Stimulated activated CD8-positive, alpha-beta memory T cell treated with anti-CD3 and anti-CD28 coated beads, Interleukin-12 subunit alpha, Interleukin-12 subunit beta, amount 100 ng/mL, for 24 hours (primary cell): ENCODE measurements around the gene AOAH.

Experiments used
- DNase-seq: peaks from one replicate; pipeline ENCODE4 v3.0.0-alpha.2; 2020; ENCODE audit errors: extremely low read depth

The AOAH gene

DNA sequence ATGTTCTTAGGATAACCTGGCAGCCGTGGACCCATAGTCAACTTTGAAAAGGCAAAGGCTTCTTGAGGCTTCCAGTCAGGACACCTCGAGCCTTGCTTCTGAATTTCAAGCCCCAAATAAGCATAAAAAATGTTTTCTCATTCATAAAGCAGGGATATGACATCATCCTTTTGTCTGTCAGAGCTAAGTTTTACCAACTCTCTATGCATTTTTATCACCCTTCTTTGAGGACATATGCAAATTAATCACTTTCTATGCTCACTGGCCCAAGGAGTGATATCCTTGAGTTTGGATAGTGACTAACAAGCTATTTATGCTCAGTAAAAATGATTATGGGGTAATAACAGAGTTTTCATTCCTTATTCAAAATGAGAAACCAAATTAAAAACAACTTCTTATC is 175.3 kb downstream of the AOAH start:
- no peak for DNase-seq

DNA sequence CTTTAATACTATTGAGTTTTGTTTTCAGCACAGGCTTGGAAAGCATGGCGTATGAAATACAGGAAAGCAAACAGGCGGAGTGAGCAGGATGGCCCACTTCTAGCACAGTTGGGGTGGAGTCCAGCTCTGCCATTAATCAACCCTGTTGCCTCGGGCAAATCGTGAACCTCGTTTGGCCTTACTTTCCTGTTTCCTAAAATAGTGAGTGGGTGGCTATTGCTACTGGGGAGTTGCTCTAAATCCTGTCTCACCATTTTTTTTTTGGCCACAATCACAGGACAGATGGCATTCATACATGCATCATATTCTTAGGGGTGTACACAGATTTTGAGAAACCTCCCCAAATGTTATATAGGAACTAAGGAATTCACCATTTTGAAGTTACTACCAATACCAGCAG is 176.9 kb downstream of the AOAH start:
- DNase-seq = no peak

DNA sequence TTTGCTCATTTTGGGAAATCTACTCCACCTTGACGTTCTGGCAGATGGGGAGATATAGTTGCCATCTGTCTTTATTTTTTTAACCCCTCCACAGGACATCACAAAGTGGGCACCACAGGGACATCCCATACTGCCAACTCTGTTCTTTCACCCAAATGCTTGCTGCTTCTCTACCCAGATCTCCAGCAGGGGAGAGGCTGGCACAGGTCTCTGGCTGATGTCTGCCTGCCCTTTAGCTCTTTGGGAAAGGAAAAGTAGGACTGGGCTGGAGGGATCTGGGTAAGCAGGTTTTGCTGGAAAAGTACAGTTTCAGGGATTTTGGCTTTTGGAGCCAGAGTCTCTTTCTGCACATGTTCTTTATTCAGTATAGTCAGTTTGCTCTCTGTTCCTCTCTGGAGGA is 178.0 kb downstream of the AOAH start:
- no peak for DNase-seq

DNA sequence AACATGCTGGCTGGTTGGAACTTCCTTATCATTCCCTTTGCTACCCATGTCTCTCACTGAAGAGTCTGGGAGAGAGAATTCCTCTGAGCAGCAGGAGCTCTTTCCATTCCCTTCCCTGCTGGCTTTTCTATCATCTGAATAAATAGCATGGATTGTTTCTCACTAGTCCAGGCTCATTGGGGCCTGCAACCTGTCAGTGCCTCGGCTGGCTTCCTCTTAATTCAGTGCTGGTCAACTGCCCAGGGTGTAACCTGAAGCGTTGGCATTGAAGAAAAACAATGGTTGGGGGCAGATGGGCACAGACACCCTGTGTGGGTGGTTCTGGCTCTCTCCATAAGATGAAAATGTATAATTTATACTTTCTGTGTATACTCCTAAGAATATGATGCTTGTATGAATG is 179.0 kb downstream of the AOAH start:
- no peak for DNase-seq

DNA sequence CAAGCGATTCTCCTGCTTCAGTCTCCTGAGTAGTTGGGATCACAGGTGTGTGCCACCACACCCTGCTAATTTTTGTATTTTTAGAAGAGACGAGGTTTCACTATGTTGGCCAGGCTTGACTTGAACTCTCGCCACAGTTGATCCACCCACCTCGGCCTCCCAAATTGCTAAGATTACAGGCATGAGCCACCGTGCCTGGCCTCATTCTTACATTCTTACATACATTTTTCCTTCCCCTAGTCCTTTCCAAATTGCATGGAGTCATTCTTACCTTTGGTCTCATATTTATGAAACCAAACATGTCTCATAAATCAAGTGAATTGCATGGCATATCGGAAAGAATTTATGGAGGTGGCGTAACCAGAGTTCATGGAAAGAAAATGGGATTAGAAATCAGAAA is 186.2 kb downstream of the AOAH start:
- DNase-seq = no peak

DNA sequence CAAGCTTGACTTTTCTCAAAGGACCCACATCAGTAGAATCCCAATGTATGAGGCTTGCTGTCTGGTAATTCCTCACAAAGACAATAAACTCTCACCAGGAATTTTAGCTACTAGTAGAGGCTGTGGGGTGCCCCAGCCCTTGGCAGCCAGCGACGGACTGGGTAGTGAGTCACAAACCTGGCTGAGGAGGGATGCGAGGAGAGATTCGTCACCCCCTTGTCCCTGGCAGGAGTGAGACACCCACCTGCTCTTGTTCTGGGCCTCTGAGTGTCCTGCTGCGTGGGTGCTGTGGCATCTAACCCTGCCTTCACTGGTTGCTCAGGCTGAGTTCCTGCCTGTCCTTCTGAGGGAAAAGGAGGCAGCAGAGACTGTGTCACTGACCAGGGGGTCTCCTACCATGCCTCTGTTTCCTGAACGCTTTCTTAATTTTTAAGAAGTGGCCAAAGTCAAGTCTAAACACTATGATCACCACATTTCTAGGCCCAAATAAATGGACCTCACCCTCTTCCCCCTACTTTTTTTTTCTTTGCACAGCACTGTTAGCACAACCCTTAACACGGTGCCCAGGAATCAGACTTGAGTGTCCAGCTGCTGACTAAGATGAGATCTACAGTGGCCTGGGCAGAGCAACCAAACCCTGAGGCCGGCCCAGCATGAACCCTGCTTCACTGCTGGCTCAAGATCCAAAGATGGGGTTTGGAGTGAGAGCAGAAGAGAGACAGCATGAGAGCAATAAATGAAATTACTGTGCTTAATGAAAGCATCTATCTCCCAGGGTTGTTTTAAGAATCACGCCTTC is 188.2 kb downstream of the AOAH start:
- DNase-seq = no peak

DNA sequence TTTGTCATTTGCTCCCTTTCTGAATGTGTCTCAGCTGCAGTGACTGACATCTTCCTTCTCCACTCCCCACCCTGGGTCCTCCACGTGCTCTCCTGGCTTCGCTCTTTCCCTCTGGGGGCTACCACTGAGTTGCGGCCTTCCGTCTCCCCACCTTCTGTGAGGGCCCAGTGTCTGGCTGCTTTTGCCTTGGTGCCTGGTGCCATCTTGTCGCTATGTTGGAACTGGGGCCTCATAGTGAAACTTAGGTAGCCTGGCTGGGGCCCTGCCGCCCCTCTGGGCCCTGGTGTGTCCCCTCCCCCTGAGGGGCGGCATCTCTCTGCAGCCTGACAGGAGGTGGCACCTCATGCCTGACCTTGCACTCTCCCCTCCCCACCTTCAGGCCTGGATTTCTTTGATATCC is 190.6 kb downstream of the AOAH start:
- DNase-seq = no peak

DNA sequence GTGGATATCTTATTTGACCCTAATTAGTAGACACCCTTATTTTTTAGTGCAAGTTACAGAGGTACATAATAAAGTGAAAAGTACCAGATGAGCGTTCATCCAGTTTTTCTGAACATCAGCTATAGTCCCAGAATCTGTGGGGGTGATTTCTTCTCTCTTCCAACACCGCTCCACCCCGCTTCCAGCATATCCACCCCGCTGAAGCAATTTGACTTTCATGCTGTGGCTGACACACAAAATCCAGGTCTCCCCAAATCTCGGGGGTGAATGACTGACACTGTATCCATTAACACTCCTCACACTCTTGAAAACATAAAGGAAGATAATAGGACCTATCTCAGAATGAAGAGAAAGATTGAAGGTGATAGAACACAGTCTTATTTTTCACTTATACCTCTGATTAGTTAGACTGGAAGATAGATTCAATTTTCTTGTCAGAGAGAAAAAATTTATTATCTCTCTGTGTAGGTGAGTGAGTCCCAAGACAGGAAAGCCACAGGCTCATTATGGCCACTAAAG is 191.3 kb downstream of the AOAH start:
- no peak for DNase-seq

DNA sequence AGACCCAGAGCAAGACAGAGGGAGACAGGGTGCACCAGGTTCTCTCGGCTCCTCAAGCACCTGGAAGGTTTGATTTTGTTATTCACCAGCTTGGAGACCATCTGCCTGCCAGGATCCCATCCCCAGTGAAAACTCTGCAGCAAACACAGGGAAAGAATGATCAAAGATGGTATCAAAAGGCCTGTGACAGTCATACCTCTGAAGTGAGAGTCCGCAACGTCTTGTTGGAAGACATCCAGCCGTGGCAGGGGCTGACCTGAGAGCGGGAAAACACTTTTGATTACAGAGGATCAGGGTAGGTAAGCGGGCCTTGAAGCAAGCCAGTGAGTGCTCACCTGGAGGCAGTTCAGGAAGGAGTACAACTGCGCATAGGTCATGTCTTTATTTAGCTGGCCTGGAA is 192.3 kb downstream of the AOAH start:
- no peak for DNase-seq

DNA sequence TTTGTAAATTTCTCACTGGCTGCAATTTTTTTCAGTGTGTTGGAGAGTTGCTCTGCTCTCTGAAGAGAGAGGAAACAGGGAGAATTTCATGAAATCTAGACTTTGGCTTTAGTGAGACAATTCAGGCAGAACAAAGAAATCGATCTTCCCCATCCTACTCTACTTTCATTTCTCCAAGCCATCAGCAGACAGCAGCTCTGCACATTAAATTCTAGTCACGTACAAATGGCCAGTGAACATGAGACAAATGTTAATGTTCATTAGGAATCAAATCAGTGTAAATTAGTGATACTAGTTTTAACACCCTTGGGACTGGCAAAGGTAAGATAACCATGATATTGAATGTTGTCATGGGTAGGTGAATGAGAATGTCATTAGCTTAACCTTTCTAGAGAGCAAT is 193.8 kb downstream of the AOAH start:
- DNase-seq = no peak

DNA sequence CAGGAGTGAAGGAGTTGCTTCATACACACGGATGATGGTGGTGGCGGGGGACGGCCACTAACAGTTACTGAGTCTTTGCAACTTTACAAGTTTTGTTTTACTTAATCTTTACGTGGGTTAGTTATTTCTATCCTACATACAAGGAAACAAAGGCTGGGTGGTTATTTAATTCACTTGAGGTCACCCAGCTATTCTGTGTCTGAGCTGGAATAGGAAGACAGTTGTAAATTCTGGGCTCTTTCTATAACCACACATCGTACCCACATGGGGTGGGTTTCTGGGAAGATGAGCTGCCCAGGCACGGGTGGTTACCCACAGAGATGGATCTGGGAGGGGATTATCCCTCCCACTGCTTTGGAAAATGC is 196.8 kb downstream of the AOAH start:
- DNase-seq = no peak

DNA sequence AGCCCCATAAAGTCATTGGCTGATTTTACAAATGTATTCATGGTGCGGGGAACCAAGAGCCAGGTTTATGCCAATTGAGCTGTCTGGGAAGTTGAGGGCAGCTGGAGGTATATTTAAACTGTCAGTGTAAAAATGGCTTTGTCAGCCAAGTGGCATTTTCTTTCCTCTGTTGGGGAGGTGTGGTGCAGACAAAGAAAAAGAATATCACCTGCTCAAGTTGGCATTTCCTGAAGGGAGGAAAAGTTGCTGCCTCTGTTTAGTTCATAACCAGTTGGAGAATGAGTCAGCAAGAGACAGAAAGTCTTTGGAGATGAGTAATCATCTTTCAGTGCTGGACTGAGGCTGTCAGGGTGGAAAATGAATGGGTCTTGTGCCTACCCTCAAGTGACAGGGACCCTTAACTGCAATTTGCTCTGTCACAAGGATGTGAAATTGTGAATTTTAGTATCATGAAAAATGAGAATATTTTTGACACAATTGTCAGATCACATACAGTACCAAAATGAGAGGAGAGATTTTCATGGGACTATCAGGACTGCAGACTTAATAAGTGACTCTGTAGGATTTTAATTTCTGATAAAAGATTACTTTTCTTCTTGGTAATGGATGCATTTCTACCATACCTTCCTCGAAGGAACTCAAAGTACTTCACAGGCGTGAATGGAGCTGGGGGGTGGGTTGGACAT is 197.3 kb downstream of the AOAH start:
- no peak for DNase-seq

DNA sequence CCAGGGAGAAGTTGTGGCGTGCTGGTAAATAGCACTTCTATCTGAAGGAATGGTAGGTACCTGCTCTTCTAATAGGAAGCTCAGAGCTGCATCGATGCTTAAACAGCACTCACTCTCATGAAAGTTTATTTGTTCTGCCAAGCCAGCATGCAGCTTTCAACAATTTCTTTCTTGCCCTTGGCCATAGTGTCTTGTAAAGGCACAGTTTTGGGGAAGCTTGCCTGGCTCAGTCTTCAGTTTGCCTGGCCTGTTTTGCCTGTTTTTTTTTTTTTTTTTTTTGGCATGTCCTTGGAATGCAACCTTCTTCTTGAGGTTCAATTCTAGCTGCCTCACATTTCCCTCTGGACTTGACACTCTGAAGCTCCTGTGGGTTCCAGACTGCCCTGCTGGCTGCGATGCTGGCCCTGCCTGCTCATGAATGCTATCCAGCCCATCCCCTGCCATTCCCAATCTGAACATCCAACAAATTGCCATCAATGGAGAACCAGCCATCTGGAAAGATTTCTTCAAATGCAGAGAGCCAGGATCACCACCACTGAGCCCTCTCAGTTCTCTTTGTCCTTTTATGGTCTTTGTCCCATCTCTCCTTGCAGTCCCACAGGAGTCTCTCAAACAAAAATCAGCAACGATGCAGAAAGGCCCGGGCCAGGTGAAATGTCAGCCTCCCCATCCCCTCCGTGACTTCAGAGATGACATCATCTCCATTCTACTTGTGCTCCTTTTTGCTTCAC is 200.8 kb downstream of the AOAH start:
- DNase-seq = no peak

DNA sequence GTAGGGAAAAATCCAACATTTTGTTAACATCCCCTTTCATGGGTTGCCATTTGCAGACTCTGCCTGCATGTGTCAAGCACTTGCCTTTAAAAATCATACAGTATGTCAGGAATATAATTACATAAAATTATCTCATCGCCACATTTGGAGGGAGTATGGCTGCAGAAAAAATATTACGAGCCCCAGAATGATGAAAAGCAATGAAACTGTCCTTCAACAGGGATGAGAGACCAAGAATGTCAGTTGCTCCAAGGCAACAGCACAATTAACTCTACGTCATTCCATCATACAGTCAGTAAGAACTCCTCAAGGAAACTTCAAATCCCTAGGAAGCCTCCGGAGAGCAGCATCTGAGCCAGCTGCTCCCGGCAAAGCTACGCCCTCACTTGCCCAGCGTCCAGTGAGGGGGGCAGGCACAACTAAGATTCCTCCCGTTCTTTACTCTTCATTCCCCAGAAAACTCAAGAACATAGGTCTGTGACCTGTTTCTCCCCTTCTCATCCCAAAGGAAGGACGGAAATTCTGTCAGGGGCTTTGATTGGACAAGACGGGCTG is 201.8 kb downstream of the AOAH start:
- DNase-seq = no peak

DNA sequence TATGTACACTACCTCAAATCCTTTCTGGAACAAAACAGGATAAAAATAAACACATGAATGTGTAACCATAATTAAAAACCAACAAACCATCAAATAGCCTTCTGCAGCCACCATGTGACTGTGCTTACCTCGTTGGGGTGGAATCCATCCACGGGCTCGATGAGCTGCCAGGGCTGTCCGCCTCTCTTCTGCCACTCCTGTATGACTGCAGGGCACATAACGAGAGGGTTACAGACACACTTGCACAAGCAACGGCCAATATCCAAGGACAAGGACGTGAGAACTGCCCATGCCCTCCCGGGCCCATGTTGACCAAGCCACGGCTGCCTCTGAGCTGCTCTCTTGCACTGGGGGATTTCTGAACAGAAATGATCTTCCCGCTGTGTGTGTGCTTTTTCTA is 202.4 kb downstream of the AOAH start:
- DNase-seq = no peak

DNA sequence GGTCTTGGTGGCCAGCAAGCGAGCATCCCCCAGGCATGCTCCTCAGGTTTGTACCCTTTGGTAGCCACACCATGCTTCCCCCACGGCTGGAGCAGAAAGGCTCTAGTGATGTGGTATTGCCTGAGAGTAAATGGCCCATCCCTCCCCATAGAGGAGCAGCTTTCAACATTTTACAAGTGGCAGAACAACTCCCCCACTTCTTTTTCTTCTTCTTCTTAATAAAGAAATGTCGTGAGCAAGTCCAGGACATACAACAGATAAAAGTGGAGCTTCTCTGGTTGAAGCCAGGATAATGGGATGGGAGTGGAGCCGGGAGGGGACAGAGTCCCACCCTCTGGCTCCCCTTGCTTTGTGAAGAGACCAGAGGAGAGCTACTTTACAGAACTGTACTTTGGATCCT is 203.2 kb downstream of the AOAH start:
- DNase-seq = no peak

DNA sequence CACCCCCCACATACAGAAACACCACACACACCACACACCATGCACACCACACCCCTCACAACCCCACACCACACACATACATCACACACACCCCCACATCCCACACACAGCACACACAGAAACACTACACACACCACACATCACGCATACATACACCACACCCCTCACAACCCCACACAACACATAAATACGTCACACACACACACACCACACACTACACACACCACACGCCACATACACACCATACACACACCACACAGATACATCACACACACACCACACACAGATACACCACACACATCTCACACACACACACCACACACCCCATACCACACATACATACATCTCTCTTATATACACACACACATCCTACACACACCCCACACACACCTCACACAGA is 208.4 kb downstream of the AOAH start:
- DNase-seq = no peak

DNA sequence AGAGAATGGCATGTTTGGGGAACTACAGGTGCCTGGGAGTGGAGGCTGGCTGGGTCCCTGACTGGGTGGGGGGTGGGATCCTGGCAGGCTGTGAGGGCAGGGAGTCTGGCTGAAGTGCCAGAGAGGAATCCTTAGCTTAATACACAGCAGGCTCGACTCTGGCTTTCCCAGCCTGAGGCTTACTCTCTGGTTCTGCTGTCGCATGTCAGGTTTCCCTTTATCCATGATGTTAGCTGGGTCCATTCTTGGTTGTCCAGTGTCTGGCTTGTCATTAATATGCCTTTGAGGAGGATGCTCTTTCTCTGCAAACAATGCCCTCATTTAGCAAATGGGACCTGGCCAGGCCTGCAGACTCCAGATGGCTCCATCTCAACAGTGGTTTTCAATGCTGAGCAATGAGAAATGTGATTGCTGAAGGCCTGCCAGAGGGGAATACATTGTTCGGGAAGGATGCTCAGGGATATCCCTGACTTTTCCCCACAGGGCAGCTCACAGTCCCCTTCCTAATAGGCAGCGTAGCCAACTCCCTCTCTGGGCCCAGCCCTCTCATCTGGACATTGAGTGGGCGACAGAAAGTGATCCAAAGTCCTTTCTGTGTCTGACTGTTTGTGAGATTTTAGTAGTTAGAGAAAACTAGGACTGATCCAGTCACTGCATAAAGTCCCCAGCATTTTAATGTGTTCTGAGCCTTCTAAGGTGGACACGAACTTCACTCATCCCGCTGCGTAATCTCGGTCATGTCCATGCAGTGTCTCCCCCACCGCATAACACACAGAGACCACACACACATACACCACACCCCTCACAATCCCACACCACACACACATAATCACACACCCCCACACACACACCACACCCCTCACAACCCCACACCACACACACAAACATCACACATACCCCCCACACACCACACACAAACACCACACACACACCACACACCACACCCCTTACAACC is 209.7 kb downstream of the AOAH start:
- DNase-seq = no peak

DNA sequence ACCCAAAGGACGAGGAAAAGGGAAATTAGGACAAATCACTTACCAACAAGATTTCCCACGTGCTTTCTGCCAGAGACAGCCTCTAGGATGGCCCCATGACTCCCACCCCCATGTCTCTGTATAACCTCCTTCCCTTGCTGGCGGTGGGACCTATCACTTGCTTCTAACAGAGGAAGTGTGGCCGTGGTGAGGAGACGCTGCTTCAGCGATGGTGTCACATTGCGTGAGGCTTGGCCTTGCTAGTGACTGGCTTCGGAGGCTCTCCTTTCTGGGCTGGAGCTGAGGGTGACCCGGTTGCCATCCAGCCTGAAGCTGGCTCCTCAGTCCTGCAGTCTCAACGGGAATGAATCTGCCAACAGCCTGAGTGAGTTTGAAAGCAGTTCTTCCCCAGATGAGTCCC is 210.9 kb downstream of the AOAH start:
- DNase-seq = no peak

DNA sequence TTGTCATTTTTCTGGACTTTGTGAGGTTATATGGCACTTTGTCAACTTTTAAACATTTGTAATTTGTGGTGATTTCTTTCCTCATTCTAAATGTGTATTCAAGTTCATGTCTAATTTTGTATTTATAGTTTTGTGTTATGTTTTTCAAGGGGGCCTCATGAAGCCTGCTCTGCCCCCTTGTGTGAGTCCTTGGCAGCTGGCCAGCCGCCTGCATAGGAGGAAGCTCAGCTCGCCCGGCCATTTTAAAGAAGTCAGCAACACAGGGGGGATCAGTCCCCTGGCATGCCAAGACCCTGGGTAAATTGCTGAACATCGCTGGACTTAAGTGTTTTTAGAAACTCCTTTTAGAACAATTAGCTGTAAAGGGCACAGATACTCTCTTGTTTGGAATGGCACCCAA is 211.7 kb downstream of the AOAH start:
- DNase-seq = no peak

DNA sequence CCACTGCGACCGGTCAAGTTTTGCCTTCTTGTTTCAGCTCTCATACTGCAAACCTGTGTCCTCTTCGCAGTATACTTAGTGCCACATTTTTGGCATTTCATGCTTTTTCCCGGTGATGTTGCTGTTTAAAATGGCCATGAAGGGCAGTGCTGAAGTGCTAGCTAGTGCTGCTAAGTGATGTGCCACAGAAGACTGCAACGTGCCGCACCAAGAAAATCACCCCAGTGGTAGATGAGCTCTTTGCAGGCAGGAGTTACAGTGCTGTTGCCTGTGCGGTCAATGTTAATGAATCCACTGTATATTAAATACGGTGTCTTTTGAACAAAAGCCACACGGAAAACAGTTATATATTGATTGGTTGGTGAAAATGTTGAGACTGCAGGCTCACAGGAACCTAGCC is 214.3 kb downstream of the AOAH start:
- no peak for DNase-seq
